ENCODE measurements around the gene PRDM16.

DNA sequence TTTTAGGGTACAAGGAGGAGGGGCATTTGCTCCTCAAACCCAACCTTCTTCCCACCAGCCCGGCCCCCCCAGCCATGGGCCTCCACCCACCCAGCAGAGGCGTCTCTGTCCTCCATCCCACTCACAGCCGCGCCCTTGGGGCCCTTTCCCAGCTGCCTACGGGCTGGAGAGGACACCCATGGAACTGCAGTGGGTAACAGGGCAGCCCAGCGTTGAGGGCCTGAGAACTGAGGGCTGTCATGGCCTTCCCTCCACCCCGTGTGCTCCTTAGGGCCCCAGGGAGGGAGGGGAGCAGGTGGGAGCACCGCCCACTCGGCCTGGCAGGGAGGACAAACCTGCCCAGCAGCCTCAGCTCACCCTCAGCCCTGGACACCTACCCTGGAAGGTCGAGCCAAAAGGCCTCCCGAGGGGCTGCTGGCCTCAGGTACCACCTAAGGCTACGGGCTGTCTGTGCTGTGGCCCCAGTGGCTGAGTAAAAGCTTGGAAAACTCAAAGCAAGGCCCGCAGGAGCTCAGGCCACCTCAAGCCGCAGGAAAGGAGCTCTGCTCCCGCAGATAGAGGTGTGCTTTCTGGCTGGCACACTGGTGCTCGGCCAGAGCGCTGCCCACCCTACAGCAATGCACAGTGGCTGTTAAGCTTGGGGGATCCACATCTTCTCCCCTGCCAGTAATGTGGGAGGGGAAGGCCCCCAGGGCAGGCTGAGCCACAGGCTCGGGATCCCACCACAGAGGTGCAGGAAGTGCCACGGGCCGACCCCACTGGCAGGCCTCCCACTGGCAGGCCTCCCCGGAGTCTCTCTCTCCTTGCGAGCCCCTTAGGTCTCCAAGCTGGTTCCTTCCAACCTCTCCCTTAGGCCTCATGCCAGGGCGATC, 383.2 kb downstream of the PRDM16 start:
- TF ChIP-seq KLF7 (tag by site-specific recombination; IDR thresholded peaks at IDR 0.05; ENCODE audit: borderline replicate concordance) = no peak
- TF ChIP-seq PRDM1 (tag by site-specific recombination; IDR thresholded peaks at IDR 0.05) = no peak
- TF ChIP-seq ZNF302 (tag by site-specific recombination; IDR thresholded peaks at IDR 0.05; ENCODE audit: low read depth) = no peak
- TF ChIP-seq, protein P1, sequence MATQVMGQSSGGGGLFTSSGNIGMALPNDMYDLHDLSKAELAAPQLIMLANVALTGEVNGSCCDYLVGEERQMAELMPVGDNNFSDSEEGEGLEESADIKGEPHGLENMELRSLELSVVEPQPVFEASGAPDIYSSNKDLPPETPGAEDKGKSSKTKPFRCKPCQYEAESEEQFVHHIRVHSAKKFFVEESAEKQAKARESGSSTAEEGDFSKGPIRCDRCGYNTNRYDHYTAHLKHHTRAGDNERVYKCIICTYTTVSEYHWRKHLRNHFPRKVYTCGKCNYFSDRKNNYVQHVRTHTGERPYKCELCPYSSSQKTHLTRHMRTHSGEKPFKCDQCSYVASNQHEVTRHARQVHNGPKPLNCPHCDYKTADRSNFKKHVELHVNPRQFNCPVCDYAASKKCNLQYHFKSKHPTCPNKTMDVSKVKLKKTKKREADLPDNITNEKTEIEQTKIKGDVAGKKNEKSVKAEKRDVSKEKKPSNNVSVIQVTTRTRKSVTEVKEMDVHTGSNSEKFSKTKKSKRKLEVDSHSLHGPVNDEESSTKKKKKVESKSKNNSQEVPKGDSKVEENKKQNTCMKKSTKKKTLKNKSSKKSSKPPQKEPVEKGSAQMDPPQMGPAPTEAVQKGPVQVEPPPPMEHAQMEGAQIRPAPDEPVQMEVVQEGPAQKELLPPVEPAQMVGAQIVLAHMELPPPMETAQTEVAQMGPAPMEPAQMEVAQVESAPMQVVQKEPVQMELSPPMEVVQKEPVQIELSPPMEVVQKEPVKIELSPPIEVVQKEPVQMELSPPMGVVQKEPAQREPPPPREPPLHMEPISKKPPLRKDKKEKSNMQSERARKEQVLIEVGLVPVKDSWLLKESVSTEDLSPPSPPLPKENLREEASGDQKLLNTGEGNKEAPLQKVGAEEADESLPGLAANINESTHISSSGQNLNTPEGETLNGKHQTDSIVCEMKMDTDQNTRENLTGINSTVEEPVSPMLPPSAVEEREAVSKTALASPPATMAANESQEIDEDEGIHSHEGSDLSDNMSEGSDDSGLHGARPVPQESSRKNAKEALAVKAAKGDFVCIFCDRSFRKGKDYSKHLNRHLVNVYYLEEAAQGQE (tag by site-specific recombination; IDR thresholded peaks at IDR 0.05) = no peak
- no peak for TF ChIP-seq TCF7L2 (IDR thresholded peaks at IDR 0.05; ENCODE audit: borderline replicate concordance, low read depth, low read length)
- no peak for TF ChIP-seq ZNF239 (tag by site-specific recombination; IDR thresholded peaks at IDR 0.05)
